ENCODE data around the gene MSRB3. TPM values are rescaled to one million over a fixed set of nuclear protein-coding genes. Genes with fewer than 3 reads are reported as not detected.

Gene MSRB3
- total and polyA plus RNA-seq, 2 of the 4 experiments (the other 2 are of a cell fraction) = 31.7 to 35.7 TPM

GRCh38 chr12:65326616-65327015, 48.1 kb downstream of the MSRB3 start:
- ChIA-PET CTCF (interaction anchor here (0.6 to 1.2 kb wide), 2 partner anchors 11 kb away, joined by 3 to 4 read pairs; no protein-coding TSS in a partner anchor), POLR2A (ENCODE audit: unreplicated experiment) (no interaction called here)
- Histone ChIP-seq H3K9ac (ENCODE audit: low read depth, low read length) (no peak overlapping the region; the same call in 1 of the 2 replicates), H2AK9ac (replicated peaks; ENCODE audit: low read depth, low read length, poor library complexity) (no peak overlapping the region), H3K79me1 (ENCODE audit: low read depth in 1 of 2, low read length in 2 of 2) (peaks cover 9 to 27% of the 10 kb centered on the region in 2 experiments; a peak in 3 of 4 replicates), H3K4me3 (ENCODE audit: insufficient read depth, low read depth, low read length) (no peak overlapping the region), H4K5ac (ENCODE audit: low read depth, low read length) (peak overlapping the region; percentile 85), H4K8ac (ENCODE audit: low read depth in 2 of 2, low read length in 2 of 2) (peak overlapping the region; percentile 11 to 46; a peak in 1 of 4 replicates), H2BK15ac (ENCODE audit: low read depth, low read length) (peak overlapping the region; percentile 10; the same call in 1 of the 3 replicates), H3K4ac (ENCODE audit: low read depth, low read length) (peak overlapping the region; percentile 72; the same call in 1 of the 2 replicates), H3K18ac (ENCODE audit: low read depth, low read length) (peak overlapping the region; percentile 94), H3K23ac (ENCODE audit: low read depth, low read length) (peak overlapping the region; percentile 28; the same call in 1 of the 2 replicates), H3K4me2 (ENCODE audit: low read depth, low read length) (no peak overlapping the region), H3K9me1 (ENCODE audit: insufficient read depth, low read length) (peaks cover 9% of the 10 kb centered on the region), H3K4me1 (ENCODE audit: control insufficient read depth, insufficient read depth, low read length) (peaks cover 16% of the 10 kb centered on the region), H3K14ac (replicated peaks; ENCODE audit: low read depth, low read length) (no peak overlapping the region; the same call in 1 of the 2 replicates), H3K9me3 (ENCODE audit: control insufficient read depth, insufficient read depth, low read length) (peaks cover 1% of the 10 kb centered on the region; the same call in 1 of the 2 replicates), H2BK20ac (ENCODE audit: low read depth, low read length) (peak overlapping the region; percentile 30; the same call in 1 of the 2 replicates), H3K27me3 (ENCODE audit: control insufficient read depth, insufficient read depth, low read length) (no peaks in the 10 kb centered on the region), H3K56ac (ENCODE audit: extremely low read depth, insufficient read depth, low read length) (no peak overlapping the region), H4K91ac (ENCODE audit: insufficient read depth, low read depth, low read length) (peak overlapping the region; percentile 0; the same call in 1 of the 2 replicates), H3K27ac (ENCODE audit: insufficient read depth, low read length) (peak overlapping the region; percentile 93; the same call in 1 of the 2 replicates), H2AK5ac (ENCODE audit: low read depth, low read length) (peak overlapping the region; percentile 67; the same call in 1 of the 2 replicates), H2BK5ac (ENCODE audit: low read depth, low read length, poor library complexity, severe bottlenecking) (peak overlapping the region; percentile 59), H4K20me1 (ENCODE audit: insufficient read depth, low read length) (no peaks in the 10 kb centered on the region), H3K36me3 (ENCODE audit: control insufficient read depth, insufficient read depth, low read length) (peaks cover 6% of the 10 kb centered on the region), H2BK120ac (ENCODE audit: low read depth, low read length) (peak overlapping the region; percentile 28; the same call in 1 of the 2 replicates), H2AFZ (replicated peaks; ENCODE audit: low read length, poor library complexity) (no peak overlapping the region)
- TF ChIP-seq RAD21 (IDR thresholded peaks at IDR 0.05; ENCODE audit: low read length) (no peak), MXI1 (IDR thresholded peaks at IDR 0.05; ENCODE audit: borderline replicate concordance, low read depth, low read length) (no peak), MAFK (IDR thresholded peaks at IDR 0.05; ENCODE audit: low read depth, low read length) (no peak), CHD1 (IDR thresholded peaks at IDR 0.05; ENCODE audit: low read depth, low read length) (no peak), RFX5 (IDR thresholded peaks at IDR 0.05; ENCODE audit: low read depth, low read length) (no peak), POLR2A (IDR thresholded peaks at IDR 0.05; ENCODE audit: low read depth, low read length) (no peak), FOS (IDR thresholded peaks at IDR 0.05; ENCODE audit: low read depth, low read length) (no peak), CTCF (conservative IDR thresholded peaks at IDR 0.05; ENCODE audit: low read depth, low read length) (no peak), BHLHE40 (IDR thresholded peaks at IDR 0.05; ENCODE audit: low read depth, low read length) (no peak), SMC3 (IDR thresholded peaks at IDR 0.05; ENCODE audit: low read depth, low read length) (no peak), MAZ (IDR thresholded peaks at IDR 0.05; ENCODE audit: borderline replicate concordance, low read depth, low read length) (no peak), NFE2L2 (IDR thresholded peaks at IDR 0.05; ENCODE audit: low read depth, low read length) (no peak), RCOR1 (IDR thresholded peaks at IDR 0.05; ENCODE audit: insufficient replicate concordance, low read length) (no peak), ELK1 (IDR thresholded peaks at IDR 0.05; ENCODE audit: borderline replicate concordance, low read depth, low read length) (no peak), CEBPB (IDR thresholded peaks at IDR 0.05; ENCODE audit: low read depth, low read length) (no peak)
- TF ChIP-seq, protein P1, sequence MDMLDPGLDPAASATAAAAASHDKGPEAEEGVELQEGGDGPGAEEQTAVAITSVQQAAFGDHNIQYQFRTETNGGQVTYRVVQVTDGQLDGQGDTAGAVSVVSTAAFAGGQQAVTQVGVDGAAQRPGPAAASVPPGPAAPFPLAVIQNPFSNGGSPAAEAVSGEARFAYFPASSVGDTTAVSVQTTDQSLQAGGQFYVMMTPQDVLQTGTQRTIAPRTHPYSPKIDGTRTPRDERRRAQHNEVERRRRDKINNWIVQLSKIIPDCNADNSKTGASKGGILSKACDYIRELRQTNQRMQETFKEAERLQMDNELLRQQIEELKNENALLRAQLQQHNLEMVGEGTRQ (IDR thresholded peaks at IDR 0.05; ENCODE audit: low read depth, low read length) = no peak
- ATAC-seq (ENCODE audit: low read depth) (no peak), DNase-seq (no peak)
- intact Hi-C loops (cut with micrococcal nuclease) = loop anchor here (5.0 to 10.0 kb wide), 3 partner anchors 106 to 211 kb away; no protein-coding TSS in a partner anchor
- no TSS peak for BruUV-seq (replicated peaks)
- WGBS, 2 experiments (ENCODE audit: extremely low coverage in 2 of 2, insufficient read length in 1 of 2) = no CpG with 5 or more reads among the region's 5 CpGs
- dilution Hi-C loops (cut with HindIII; ENCODE audit: low sequenced_read_pairs, unreplicated experiment) = no loop called here
- in situ Hi-C loops (cut with MboI; ENCODE audit: low sequenced_read_pairs) = no loop called here

Measured in IMR-90 (cell line).